ENCODE measurements around the gene TEX38.
"Not testable (repeated sequence)": the region's sequence is repeated elsewhere in the genome, so short reads cannot be mapped to it uniquely, and the experiment has no call there.

TEX38 gene

DNA sequence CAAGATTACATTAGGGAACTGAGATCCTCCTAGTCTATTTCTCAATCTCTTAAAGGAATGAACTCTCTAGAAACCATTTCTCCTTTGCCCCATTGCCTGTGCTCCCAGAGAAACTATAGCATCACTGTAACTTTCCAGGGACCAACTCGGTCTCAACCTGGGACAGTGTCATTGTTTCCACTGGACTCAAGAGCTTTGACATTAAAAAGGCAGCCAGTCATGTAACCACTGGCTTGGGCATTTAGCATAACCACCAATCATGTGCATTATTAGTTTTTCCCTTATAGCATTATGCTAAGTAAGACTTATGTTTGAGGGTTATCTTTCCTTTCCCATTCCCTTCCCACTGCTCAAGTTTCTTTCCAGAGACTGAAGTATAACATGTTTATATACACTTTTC lies 18.2 kb downstream of the TEX38 start:
- DNase-seq = no peak

DNA sequence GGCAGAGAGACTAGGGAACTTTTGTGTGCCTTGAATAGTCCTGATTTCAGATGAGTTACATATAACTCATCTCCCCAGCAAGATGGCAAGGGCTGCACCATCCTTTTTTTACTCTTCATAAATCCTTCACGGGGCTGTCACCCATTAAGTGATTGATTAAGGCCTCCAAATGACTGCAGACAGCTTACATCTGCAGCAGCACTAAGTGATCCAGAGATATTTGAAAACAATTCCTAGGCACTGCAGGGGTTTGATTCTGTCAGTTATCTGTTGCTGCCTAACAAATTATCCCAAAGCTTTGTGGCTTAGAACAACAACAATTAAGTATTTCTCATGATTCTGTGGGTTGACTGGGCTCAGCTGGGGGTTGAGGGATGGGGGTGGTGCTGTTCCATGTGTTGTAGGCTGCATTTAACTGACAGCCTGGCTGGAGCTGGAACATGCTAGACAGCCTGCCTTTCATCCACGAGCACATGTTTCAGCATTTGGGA lies 19.3 kb downstream of the TEX38 start:
- no peak for DNase-seq

GRCh38 chr1:46691997-46692790 lies 20.5 kb downstream of the TEX38 start:
- DNase-seq = no peak

DNA sequence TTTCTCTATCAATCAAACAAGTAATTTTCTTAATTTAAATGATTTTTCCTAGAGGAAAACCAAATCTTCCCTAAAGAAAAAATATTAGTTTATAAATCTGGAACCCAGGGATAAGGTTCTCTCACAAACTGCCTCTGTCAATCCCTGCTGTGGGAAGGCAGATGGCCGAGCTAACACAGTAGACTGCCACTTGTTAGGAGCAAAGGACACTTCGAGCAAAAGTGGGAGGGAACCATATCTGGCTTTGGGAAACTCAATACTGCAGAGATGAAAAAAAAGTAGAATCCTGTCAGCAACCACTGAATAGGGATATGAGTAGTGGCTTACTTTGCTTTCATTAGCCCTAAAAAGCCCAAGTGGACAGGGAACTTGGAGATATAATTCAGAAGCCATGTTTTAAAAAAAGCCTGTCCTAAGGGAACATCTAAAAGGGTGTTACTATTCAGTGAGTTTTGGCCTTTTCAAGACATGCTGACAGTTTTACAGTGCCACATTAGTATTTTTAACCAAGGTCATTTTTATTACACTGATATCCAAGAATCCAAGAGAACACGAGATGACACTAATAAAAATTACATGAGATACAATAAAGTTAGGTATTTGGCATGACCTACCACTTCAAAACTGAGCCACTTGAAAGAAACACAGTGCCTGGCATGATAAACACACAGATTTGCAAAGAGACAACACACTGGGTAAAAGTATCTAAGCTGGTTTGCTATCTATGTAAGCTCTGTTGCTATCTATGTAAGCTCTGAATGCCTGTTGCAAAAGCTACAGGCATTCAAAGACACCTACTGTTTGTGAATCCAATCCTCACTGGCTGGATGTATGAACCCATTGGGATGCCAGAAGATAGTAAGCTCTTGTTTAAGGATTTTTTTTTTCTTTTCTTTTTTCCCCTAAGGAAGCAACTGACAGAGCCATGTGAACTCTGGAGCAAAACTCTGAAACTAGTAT lies 21.4 kb downstream of the TEX38 start:
- no peak for DNase-seq

DNA sequence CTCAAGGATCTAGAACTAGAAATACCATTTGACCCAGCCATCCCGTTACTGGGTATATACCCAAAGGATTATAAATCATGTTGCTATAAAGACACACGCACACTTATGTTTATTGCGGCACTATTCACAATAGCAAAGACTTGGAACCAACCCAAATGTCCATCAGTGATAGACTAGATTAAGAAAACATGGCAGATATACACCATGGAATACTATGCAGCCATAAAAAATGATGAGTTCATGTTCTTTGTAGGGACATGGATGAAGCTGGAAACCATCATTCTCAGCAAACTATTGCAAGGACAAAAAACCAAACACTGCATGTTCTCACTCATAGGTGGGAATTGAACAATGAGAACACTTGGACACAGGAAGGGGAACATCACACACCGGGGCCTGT lies 23.0 kb downstream of the TEX38 start:
- not testable (repeated sequence) for DNase-seq

DNA sequence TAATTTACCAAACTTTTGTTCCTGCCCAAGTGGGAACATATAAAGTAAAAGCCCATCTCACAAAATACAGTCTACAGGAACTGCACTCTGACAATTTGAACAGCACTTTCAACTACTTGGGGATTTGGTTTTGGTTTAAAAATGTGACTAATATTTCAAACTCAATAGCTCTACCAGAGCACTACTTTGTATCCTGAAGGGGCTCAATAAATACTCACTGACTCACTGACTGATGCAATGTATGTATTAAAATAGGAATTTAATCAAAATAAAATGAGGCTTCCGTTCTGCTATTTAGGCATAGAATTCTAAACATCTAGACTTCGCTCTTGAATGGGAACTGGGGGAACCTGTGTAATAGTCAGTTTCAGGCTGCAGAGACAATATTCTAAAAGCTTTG lies 25.4 kb downstream of the TEX38 start:
- no peak for DNase-seq

- no peak for DNase-seq
Observed at GRCh38 chr1:46699666-46700065, 28.0 kb downstream of the TEX38 start.

DNA sequence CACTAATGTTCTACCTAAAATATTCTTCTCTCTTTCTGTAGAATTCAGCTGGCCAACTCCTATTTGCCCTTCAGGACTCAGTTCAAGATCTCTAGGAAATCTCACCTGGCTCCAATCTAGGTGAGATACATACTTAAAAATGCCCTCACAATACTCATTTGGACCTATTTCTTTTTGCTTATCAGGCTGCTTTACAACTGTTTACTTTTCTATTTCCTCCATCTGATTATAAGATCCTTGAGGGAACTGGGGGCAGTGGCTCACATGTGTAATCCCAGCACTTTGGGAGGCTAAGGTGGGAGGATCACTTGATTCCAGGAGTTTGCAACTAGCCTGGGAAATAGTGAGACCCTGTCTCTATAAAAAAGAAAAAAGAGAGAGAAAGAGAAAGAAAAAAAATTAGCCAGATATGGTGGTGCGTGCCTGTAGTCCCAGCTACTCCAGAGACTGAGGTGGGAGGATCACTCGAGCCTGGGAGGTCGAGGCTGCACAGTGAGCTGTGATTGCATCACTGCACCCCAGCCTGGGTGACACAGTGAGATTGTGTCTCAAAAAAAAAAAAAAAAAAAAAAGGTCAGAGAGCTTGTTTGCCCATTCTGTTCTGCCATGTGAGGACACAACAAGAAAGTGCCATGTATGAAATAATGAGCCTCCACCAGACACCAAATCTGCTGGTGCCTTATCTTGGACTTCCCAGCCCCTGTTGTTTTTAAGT lies 32.4 kb downstream of the TEX38 start:
- DNase-seq = no peak

DNA sequence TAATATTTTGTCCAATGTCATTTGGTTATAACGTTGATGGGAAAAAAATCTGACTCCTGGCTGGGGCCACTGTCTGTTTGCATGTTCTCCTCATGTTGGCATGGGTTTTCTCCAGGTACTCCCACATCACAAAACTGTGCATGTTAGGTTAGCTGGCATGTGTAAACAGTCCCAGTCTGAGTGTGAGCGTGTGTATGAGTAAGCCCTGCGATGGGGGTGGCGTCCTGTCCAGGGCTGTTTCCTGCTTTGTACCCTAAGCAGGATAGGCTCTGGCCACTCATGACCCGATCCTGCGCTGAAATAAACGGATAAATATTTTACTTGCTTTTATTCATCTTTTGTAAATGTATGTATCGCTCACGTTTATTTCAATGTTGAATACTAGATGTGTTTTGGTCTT lies 33.8 kb downstream of the TEX38 start:
- no peak for DNase-seq

GRCh38 chr1:46708121-46708520 lies 36.5 kb downstream of the TEX38 start:
- no peak for DNase-seq

DNA sequence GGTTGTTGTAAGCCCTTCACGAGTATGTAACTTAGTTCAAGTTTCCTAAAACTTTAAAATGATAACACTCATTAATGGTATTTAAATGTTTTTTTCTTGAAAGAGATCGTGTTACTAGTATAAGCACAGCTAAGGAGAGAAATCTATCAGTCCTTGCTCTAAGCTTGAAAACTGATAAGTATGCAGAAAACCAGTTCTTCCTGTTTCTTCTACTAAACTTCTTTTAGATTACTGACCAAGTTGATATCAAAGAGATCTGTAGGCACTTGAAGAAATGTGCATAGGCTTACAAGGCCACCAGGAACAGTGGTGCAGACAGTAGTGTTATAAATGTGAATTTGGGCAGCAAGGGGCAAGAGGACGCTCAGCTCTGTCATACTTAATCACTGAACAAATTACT lies 43.3 kb downstream of the TEX38 start:
- DNase-seq = no peak

- no peak for DNase-seq
Observed at GRCh38 chr1:46717654-46718053, 46.0 kb downstream of the TEX38 start.

DNA sequence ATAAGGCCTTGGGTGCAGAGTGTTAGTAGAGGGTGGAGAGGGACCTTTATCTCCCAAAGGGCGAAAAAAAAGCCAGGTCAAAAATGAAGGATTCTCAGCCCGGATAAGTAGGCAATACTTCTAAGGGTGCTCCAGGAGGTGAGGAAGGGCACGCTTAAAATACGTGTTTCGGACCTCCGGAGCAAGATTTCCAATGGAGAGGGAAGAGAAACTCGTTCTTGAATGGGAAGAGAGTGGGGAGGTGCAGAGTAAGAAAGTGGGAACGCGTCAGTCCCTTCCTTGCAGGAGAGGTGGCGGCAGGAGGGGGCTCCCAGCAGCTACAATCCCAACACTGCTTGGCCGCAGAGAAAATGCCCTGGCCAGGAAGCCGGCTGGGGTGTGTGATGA lies 46.7 kb downstream of the TEX38 start:
- DNase-seq = no peak

GRCh38 chr1:46718727-46719622 lies 47.3 kb downstream of the TEX38 start, which contains the start of gene EFCAB14:
EFCAB14 (minus strand) TSS chr1:46719114; CDS start chr1:46718087, 1,027 bp downstream.
- peak; percentile 97 to 99 (median 99) for DNase-seq

GRCh38 chr1:46719689-46720088 lies 48.0 kb downstream of the TEX38 start:
- DNase-seq = no peak

DNA sequence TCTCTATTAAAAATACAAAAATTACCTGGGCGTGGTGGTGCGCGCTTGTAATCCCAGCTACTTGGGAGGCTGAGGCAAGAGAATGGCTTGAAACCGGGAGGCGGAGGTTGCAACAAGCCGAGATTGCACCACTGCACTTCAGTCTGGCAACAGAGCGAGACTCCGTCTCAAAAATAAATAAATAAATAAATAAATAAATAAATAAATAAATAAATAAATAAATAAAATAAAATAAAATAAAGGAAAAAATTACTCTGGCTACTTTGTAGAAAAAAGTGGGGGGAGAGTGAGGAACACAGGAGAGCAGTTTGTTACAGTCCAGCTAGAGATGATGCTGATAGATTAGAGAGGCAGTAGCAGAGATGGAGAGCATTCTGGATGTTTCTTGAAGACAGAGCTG lies 48.7 kb downstream of the TEX38 start:
- not testable (repeated sequence) for DNase-seq

GRCh38 chr1:46721204-46721603 lies 49.5 kb downstream of the TEX38 start:
- no peak for DNase-seq

GRCh38 chr1:46721686-46722205 lies 50.1 kb downstream of the TEX38 start:
- DNase-seq = no peak

Measured in T-helper 1 cell (primary cell).